HG03139 (cell line): Measurements from ENCODE around the gene STARD4.

ENCODE experiments used
- ATAC-seq: cut with Tn5 transposase; IDR thresholded peaks from one replicate; pipeline ENCODE4 v1.9.1; 2021; ENCODE audit not compliant: unreplicated experiment

Gene STARD4

DNA sequence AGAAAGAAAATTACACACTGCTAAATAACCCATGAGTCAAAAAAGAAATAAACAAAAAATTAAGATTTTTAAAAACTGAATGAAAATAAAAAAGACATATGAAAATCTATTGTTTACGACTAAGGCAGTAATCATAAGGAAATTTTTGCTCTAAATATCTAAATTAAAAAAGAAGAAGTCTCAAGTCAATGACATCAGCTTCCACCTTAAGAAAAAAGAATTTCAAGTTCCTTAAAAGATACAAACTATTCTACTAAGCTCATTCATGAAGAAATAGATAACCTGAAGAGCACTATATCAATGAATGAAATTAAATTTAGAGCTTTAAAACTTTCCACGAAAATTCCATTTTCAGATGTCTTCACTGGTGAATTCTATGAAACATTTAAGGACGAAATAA lies 15.7 kb upstream of the STARD4 start:
- no peak for ATAC-seq

DNA sequence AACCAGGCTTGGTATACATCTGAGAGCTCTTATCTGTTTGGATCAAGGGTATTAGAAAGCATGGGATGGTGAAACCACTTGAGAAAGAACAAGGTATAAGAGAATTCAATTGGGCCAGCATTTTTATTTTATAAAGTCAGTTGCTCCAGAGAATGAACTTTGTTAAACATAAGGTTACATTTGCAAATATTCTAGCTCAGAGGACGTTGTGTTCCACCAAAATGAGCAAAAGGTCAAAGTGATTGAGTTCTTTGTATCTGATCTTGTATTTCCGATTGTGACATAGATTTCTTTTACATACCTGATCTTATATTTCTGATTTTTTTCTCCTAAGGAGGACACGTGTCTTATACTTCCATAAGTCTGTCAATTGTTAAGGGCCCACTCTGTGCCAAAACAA lies 8.6 kb upstream of the STARD4 start:
- ATAC-seq: no peak

DNA sequence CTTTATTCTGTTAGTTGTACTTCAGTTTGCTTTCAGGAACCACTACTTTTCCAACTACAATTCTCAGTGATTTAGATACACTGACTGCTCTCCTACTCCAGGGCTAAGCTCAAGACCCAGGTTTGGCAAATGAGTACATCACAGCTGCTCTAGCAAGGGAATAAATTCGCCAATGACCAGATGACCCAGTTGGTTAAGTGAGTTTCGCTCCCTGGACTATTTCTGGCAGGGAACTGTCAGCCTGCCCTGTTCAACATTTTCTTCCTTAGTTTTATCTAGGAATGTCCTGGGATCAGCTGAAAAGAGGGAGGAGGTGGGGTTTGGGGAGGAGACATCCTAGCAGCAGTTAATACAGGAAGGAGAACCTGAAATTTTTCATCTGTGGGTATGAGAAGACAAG lies 6.4 kb upstream of the STARD4 start:
- no peak for ATAC-seq

DNA sequence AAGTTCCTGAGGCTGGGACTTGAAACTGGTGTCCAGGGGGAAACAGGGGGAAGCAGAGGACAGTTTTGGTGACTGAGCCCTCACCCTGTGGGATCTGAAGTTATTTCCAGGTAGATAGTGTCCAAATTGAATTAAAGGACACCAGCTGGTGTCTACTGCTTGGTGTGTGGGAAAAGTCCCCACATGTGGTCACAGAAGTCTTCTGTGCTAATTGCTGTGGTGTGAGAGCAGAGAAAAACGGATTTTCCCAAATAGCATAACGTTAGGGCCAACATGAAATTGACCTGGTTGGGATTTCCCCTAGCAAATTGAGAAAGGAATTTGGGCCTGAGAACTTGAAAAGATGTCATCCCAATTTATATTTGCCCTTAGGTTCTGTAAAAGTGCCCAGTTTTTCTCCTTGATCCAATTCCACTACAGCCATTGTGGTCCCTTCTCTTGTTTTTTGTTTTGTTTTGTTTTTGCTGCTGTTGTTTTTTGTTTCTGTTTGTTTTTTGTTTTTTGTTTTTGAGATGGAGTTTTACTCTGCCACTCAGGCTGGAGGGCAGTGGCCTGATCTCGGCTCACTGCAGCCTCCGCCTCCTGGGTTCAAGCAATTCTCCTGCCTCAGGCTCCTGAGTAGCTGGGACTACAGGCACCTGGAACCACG lies 5.6 kb upstream of the STARD4 start:
- ATAC-seq: no peak

DNA sequence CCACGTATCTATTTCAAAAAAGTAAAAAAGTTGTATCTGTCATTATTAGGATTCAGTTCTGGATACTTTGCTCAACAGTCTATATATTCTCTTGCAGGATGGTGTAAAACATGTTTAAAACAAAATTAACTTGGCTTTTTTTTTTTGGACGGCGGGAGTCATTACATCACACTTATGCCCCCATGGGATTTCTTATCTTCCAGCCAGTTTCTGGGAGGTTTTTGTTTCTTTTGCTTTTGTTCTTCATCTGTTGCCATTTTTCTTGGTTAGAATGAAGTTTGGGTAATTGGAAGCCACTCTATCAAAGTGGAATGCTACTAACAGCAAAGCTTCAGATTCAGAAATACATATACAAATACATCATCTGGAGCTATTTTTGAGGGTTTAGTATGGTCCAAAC lies 1.8 kb upstream of the STARD4 start:
- no peak for ATAC-seq

DNA sequence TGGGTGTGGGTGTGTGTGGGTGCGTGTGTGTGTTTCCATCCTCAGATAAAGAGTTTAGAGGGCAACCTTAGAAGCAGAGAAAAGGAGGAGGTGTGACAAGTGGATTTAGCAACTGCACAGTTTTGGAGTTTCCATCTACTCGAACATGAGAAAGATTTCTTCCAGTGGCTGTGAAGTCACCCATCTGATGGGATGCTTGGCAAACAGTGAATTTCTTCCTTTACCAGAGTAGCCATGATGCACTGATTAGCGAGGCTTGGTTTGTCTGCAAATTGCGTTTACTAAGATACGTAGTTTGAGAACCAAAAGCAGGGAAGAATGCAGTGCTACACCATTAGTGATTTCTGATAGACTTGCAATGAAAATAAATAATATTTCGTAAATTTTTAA lies 791 bp upstream of the STARD4 start:
- no peak for ATAC-seq

DNA sequence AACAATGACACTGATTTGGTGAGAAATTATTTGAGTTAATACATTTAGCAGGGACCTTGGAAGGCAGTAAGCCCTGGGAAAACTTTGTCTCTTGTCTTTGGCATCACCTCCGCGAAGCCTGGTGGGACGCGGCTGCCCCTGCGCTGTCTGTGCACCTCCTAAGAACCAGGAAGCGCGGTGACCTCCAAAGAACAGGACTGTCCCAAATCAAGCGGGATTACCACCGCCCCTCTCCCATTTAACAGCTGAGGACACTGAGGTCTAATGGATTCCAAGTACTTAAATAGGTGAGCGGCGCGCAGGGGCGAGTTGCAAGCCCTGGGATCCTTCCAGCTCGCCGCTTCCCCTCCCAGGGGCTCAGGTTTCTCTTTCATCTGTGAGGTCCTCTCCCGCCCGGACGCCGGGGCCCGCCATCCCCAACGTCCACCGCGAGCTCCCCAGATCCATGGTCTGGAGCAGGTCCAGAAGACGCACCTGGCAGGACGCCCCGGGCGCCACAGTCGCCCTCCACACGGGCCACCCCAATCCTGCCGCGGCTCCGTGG lies 432 bp downstream of the STARD4 start:
- ATAC-seq: peak; percentile 3

DNA sequence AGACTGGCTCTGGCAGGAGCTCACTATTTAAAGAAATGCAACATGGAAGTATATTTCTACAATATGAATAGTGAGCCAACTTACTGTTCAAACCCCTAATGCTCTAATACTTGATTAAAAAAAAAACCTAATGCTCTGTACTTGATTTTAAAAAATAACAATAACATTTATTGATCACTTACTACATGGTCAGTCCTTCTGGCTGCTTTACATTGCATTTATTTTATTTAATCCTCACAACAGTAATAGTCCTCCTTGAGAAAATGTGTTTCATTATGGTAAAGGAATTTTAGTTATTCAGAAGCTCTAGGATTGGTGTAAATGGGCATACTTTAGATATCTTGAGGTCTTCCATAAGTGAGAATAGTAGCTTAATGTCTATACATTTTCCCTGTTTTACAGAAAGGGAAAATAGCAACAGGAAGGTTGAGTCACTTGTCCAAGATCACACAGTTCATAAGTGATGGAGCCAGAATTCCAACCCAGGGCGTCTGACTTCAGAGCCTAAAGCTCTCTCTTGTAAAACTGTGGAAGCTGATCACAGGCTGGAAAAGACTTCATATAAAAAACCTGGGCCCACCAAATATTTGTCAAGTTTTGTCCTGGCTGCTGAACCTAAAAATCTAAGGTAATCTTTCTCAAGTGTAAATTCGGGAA lies 1.0 kb downstream of the STARD4 start:
- no peak for ATAC-seq

DNA sequence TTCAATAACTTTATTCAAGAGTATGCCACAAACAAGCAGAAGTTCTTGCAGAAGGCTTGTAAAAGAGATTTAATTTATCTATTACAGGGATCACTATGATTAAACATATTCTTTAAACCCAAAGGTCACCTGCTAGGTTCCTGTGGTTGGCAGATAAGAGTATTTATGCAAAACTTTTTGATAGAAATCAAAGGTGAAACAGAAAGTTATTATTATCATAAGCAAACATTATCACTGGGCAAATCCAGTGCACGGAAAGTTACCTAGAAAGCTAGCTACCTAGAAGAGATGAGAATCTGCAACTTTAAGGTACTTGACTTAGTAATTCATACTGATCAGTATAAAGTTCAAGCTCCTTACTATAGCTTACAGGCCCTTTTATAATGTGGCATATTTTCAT lies 3.2 kb downstream of the STARD4 start:
- ATAC-seq: no peak

DNA sequence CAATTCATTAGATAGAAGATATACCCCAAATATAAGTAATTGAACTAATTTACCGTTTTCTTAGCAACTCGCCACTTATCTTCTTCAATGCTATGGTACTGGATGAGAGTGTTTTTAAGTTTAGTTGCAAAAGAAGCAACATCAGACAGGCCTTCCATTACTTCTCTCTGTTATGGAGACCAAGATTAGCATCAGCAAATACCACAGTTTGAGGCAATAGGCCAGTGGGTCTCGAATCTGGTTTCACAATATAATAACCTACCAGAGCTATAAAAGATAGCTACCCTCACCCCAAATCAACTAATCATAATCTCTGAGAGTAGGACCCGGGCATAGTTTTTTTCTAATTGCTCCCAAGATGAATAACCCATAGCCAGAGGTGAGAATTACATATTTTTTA lies 5.1 kb downstream of the STARD4 start:
- ATAC-seq: no peak

DNA sequence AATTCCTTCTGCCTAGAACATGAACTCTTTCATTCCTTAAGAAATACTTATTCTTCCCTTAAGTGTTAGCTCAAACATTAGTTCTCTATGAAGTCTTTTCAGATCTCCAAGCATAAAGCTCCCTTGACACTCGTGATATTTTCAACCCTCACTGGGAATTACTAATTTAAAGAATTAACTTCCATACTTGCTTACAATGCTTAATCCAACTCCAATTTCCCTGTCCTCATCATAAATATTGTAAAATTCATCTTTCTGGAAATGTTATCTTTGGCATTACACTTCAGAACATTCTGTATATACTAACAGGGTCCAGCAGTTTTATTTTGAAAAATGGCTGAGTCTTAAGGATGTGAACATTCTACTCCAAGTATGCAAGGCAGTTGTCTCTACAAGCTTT lies 7.2 kb downstream of the STARD4 start:
- ATAC-seq: no peak

DNA sequence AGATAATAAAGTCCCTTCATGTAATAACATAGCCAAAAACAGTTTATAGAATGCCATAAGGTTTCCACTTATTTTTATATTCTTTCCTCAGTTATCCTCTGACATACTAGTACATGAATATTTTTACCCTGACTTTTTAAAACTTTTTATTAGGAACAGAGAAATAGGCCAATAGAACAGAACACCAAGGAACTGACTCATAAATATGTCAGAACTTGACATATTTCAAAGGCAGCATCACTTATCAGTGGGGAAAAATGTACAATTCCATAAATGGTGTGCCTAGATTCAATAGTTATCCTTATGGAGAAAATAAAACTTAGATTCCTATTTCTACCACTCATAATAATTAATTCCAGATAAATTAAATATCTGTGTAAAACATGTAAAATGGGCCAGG lies 9.4 kb downstream of the STARD4 start:
- ATAC-seq: no peak

DNA sequence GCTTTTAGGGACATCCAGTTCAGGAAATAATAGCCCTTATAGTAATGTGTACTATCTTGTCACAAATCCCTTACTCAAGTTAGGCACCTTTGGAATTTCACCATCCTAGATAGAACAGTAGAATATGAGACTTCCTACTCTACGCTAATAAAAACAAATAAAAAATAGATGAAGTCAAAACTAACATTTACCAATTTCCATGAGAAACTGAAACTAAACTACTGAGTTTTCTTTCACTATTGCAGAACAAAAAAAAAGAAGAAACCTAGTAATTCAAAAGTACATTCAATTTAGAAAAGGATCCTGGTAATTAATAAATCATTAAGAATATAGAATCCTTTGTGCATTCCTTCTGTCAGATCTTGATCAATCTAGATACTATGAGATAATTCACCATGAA lies 14.0 kb downstream of the STARD4 start:
- ATAC-seq: no peak

DNA sequence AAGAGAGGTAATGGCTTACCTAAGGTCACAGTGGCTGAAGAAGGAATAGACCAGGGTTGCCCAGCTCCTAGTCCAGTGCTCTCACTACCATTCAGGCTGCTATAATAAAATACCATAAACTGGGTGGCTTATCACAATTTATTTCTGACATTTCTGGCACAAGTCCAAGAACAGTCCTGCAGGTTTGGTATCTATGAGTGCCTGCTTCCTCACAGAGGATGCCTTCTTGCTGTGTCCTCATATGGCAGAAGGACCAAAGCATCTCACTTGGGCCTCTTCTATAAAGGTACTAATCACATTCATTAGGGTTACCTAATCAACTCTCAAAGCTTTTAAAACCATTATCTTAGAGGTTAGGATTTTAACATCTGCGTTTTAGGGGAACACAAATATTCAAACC lies 17.2 kb downstream of the STARD4 start:
- ATAC-seq: no peak

DNA sequence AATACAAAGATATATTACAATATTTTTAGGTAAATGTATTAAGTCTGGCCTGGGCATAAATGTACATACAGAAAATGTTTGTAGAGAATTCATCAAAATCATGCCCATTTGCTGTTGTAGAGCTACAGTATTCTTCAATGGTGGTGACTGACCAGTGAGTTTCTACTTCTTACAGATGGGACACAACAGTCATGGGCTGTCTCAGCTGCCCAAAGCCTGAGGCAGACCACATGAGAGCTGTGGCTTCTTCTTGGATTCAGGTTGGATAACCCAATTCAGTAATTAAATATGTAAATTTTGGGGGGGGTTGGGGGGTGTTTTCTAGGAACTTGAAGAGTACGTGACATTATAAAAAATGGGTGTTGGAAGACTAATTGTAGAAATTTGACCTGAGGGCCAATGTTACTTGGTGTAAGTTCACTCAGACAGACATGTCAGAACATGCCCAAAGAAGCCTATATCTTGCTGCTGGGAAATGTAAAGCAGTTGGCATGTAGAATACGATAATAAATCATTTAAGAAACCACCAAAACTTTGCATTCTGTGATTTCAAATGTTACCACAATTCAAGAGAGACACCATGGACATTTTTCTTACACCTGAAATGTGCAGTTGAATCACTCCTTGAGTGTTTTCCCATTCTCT lies 17.9 kb downstream of the STARD4 start:
- ATAC-seq: no peak

DNA sequence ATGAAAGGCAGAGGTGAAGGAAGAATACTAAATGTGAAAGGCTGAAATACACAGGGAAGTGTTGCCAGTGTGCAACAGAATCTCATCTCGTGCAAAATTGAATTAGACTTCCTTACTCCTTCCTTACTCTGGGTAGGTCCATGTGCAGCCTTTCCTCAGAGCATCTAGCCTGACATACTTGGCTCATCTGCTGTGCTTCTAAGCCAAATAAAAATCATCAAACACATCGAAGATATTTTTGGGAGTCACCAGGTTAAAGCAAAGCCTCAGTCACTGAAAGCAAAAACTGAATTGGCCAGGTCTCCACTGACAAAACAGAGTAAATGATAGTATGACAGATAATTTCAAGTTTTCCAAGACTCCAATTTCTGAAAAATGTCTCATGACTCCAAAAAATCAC lies 19.3 kb downstream of the STARD4 start:
- no peak for ATAC-seq

DNA sequence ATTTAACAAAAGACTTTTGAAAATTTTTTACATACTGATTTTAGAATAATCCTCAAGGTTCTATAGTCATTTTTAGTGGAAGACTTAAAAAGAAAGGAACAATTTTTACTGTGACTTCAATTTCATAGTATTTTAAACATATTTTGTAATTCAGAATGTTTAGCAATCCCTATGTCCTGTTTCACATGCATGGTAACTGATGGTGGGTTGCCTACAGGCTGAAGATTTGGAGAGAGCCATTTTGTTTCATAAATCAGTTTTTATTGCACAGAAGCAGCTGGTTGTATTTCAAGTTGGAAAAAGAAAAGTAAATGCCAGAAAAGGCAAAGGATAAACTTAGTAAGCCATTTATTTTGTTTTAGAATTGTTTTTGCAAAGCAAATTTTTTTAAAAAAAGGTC lies 24.0 kb downstream of the STARD4 start:
- ATAC-seq: no peak

DNA sequence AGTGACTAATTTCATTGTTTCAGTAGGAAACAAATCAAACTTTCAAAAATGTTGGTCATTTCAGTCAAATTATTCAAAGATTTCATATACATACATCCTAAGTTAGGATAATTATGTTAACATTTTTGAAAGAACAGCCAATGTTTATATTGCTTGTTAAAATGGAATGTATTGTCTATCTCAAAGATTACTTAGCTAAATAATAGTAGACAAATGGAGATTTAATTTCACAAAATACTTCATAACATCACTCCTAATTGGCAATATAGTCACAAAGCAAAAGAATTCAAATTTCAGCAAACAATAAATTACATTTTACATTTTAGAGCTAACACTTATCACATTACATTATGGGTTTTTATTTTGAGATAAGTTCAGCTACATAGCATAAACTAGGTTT lies 25.4 kb downstream of the STARD4 start:
- ATAC-seq: no peak

DNA sequence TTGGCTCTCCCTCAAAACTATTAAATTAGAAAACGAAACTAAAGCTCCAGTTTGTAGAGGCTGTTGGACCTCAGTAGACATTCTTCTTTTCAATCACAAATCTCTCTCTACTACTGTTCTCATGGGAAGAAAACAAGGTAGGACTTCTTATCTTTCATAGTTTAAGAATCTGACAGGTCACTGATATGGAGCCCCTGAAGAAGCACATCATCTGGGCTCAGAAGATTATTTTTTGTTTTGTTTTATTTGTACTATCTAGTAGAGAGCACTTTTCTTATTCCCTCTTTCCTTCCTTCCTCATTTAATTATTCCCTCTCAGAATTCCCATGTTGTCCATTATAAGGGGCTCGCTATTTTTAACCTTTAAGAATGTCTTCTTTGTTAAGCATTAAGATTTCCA lies 26.3 kb downstream of the STARD4 start:
- ATAC-seq: no peak

DNA sequence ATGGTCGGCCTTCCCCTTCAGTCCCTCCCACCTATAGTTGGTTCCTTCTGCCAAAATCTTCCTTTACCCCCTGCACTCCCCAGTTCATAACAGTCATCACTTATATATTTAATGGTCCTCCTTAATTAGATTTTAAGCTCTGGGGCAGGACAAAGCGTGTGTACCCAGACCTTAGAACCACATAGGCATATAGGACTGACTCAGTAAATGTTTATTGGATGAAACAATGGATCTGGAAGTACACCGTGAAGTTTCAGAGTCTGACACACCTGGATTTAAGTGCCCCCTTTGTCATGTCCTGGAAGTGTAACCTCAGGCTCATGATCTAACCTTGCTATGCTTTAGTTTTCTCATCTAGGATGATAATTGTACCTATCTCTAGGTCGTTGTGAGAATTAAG lies 32.0 kb downstream of the STARD4 start:
- no peak for ATAC-seq

DNA sequence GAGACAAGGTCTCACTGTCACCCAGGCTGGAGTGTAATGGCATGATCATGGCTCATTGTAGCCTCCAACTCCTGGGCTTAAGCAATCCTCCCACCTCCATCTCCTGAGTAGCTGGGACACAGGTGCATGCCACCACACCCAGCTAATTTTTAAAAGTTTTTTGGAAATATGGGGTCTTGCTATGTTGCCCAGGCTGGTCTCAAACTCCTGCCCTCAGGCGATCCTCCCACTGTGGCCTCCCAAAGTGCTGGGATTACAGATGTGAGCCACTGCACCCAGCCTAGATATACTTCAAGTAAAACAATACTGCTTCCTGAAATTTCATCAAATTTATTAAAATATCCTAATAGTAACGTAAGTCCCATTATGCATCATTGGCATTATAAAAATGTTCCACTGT lies 33.4 kb downstream of the STARD4 start:
- ATAC-seq: no peak

DNA sequence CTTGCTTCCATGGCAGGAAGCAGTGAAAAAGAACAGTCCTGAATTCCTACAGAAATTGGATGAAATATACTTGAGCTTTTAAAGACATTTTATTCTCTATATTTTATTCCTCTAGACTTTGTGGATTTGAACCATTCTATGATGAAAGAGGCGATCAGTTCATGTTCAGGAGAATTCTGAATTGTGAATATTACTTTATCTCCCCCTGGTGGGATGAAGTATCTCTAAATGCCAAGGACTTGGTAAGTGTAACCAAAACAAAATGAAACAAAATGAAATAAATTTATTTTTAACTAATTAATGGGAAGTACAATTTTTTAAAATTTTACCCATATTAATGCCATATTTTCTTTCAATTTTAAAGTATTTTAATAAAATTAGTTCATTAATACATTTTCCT lies 34.1 kb downstream of the STARD4 start:
- ATAC-seq: no peak
